ENCODE results near the gene RAB24. TPM values are rescaled to one million over a fixed set of nuclear protein-coding genes. Genes with fewer than 3 reads are reported as not detected.
"Not testable (repeated sequence)": the region's sequence is repeated elsewhere in the genome, so short reads cannot be mapped to it uniquely, and the experiment has no call there.

The RAB24 gene
- polyA plus RNA-seq, 1 donor, result 77.5 TPM

DNA sequence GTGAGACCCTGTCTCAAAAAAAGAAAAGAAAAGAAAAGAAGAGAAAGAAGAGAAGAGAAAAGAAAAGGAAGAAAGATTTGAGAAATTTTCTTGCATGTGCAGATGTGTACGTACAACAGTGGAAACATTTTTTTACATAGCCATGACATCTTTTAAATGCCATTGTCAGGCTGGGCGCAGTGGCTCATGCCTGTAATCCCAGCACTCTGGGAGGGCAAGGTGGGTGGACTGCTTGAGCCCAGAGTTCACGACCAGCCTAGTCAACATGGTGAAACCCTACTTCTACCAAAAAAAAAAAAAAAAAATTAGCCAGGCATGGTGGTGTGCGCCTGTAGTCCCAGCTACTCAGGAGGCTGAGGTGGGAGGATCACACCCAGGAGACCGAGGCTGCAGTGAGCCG, 41.4 kb upstream of the RAB24 start:
- Histone ChIP-seq H3K9me3 (ENCODE audit: control insufficient read depth, low read depth, low read length) (no peaks in the 10 kb centered on the region), H3K4me3 (ENCODE audit: low read length) (no peak overlapping the region), H3K27ac (ENCODE audit: low read length) (no peak overlapping the region), H3K36me3 (ENCODE audit: control insufficient read depth, insufficient read depth, low read length) (peaks cover 36% of the 10 kb centered on the region), H3K27me3 (ENCODE audit: control insufficient read depth, insufficient read depth, low read length) (no peaks in the 10 kb centered on the region), H3K4me1 (ENCODE audit: control insufficient read depth, insufficient read depth, low read length) (peaks cover 2% of the 10 kb centered on the region)
- no peak for DNase-seq
- WGBS (ENCODE audit: insufficient coverage, low lambda C conversion rate), result no CpG with 5 or more reads among the region's 6 CpGs

DNA sequence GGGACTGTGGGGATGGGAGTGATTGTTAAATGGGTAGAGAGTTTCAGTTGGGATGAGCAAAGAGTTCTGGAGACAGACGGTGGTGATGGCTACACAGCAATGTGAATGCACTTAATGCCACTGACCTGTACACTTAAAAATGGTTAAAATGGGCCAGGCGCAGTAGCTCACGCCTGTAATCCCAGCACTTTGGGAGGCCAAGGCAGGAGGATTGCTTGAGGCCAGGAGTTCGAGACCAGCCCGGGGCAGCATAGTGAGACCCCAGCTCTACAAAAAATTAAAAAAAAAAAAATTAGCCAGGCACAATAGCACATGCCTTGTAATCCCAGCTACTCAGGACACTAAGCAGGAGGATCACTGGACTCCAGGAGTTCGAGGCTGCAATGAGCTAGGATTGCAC, 40.3 kb upstream of the RAB24 start:
- no peak for DNase-seq
- no CpG with 5 or more reads among the region's 6 CpGs for WGBS (ENCODE audit: insufficient coverage, low lambda C conversion rate)

DNA sequence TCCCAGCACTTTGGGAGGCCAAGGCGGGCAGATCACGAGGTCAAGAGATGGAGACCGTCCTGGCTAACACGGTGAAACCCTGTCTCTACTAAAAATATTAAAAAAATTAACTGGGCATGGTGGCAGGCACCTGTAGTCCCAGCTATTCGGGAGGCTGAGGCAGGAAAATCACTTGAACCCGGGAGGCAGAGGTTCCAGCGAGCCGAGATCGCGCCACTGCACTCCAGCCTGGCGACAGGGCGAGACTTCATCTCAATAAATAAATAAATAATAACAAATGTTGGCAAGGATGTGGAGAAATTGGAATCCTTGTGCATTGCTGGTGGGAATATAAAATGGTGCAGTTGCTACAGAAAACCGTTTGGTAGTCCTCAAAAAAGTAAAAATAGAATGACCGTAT, 39.5 kb upstream of the RAB24 start:
- not testable (repeated sequence) for H3K4me1 ChIP-seq (ENCODE audit: control insufficient read depth, insufficient read depth, low read length); H3K27me3 ChIP-seq (ENCODE audit: control insufficient read depth, insufficient read depth, low read length); H3K27ac ChIP-seq (ENCODE audit: low read length); H3K9me3 ChIP-seq (ENCODE audit: control insufficient read depth, low read depth, low read length); H3K4me3 ChIP-seq (ENCODE audit: low read length); DNase-seq
- H3K36me3 ChIP-seq (ENCODE audit: control insufficient read depth, insufficient read depth, low read length), result peaks cover 46% of the 10 kb centered on the region
- WGBS (ENCODE audit: insufficient coverage, low lambda C conversion rate), result 90% methylated on average over 2 of the region's 14 CpGs

More for the DNA sequence above, 40.3 kb upstream of the RAB24 start:
- no peak overlapping the region for H3K4me3 ChIP-seq (ENCODE audit: low read length)
- H3K4me1 ChIP-seq (ENCODE audit: control insufficient read depth, insufficient read depth, low read length), result no peaks in the 10 kb centered on the region
- H3K36me3 ChIP-seq (ENCODE audit: control insufficient read depth, insufficient read depth, low read length), result peaks cover 38% of the 10 kb centered on the region
- no peaks in the 10 kb centered on the region for H3K9me3 ChIP-seq (ENCODE audit: control insufficient read depth, low read depth, low read length)
- H3K27me3 ChIP-seq (ENCODE audit: control insufficient read depth, insufficient read depth, low read length), result no peaks in the 10 kb centered on the region
- no peak overlapping the region for H3K27ac ChIP-seq (ENCODE audit: low read length)

DNA sequence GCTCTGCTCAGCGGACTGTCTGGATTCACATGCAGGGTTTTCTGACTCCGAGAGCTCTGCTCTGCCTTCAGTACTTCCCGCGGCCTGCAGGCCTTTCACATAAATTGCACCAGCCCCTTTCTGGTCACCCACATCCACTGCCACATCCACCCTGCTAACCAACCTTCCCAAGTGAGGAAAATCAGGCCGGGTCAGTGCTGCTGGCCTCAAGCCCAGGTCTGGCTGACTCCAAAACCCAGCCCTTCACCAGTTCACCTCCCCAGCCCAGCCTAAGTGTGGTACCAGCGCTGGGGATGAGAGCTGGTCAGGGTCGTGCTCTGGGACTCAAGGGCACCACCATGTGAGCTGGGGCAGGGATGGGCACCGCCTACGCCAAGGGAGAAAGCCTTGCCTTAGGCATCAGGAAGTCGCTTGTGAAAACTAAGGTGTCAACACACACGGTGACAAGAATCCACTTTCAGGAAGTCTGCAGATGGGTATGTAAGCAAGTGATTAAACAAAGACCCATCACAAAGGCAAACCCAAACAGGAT, 35.7 kb upstream of the RAB24 start:
- WGBS (ENCODE audit: insufficient coverage, low lambda C conversion rate), result no CpG with 5 or more reads among the region's 11 CpGs
- H3K27ac ChIP-seq (ENCODE audit: low read length), result no peak overlapping the region
- H3K27me3 ChIP-seq (ENCODE audit: control insufficient read depth, insufficient read depth, low read length), result no peaks in the 10 kb centered on the region
- peaks cover 69% of the 10 kb centered on the region for H3K36me3 ChIP-seq (ENCODE audit: control insufficient read depth, insufficient read depth, low read length)
- H3K4me3 ChIP-seq (ENCODE audit: low read length), result no peak overlapping the region
- DNase-seq, result no peak
- H3K4me1 ChIP-seq (ENCODE audit: control insufficient read depth, insufficient read depth, low read length), result no peaks in the 10 kb centered on the region
- no peaks in the 10 kb centered on the region for H3K9me3 ChIP-seq (ENCODE audit: control insufficient read depth, low read depth, low read length)

DNA sequence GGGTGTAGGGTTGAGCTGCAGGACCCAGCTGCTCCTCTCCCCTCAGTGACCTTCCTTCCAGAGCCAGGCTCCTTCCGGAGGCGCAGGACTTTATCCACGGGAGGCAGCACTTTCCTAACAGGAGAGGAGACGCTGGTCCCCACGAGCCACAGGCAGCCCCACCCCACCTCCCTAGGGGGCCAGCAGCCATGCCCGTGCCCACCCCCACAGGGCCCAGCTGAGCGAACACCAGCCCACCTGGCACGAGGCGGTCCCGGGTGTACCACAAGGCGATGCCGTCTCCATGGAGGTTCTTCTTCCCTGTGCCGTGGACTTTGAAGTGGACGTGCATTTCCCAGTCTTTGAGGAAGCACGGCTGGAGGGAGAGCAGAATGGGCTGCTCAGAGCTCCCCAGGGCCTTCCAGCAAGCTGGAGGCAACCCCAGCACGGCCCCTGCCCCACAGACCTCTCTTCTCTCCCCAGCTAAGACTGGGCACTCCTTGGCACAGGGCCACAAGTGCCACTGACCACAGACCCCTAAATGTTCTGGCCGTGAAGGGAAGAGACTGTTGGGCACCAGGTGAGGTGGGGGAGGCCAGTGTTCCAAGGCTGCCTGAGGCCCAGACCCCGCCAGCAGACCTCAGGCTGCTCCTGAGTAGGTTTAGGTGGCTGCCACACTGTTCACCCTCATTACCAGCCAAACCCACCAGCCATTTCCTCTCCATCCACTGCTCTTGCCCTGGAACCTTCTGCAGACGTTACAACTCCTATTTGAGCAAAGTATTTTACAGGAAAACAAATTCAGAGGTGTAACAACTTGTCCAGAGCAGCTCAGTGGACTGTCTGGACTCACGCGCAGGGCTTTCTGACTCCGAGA, 35.0 kb upstream of the RAB24 start:
- WGBS (ENCODE audit: insufficient coverage, low lambda C conversion rate), result no CpG with 5 or more reads among the region's 22 CpGs
- H3K4me3 ChIP-seq (ENCODE audit: low read length), result no peak overlapping the region
- no peak overlapping the region for H3K27ac ChIP-seq (ENCODE audit: low read length)
- H3K36me3 ChIP-seq (ENCODE audit: control insufficient read depth, insufficient read depth, low read length), result peaks cover 74% of the 10 kb centered on the region
- no peak for DNase-seq
- H3K9me3 ChIP-seq (ENCODE audit: control insufficient read depth, low read depth, low read length), result no peaks in the 10 kb centered on the region
- no peaks in the 10 kb centered on the region for H3K27me3 ChIP-seq (ENCODE audit: control insufficient read depth, insufficient read depth, low read length)
- H3K4me1 ChIP-seq (ENCODE audit: control insufficient read depth, insufficient read depth, low read length), result no peaks in the 10 kb centered on the region

DNA sequence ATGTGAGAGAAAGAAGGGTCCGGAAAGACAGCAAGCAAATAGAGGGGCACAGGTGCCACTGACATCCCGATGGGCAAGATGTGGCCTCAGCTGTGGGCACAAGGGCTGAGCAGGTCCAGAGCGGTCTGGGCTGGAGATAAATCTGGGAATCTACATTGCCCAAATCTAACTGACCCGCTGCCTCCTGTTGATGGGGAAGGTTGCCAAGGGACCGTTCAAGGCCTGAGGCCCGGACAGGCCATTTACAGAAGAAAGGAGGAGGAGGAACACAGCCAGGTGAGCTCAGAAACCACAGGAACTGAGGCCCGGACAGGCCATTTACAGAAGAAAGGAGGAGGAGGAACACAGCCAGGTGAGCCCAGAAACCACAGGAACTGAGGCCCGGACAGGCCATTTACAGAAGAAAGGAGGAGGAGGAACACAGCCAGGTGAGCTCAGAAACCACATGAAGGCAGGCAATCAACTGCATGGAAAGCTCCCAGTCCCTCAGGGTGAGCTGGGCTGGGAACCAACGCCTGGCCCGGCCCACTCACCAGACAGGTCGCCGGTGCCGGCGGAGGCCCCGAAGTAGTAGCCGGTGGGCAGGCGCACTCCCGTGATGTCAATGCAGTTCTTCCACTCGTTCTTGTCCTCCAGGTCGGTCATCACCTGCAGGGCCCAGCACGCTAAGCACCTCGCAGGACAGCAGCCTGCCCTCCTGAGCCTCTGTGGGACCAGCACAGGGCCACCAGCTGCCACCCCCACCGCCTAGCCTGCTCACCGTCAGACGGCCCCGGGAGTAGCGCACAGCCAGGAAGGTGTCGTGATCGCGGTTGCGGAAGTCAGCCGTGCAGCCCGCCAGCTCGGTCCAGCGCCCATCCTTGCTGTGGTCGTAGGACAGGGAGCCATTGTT, 33.3 kb upstream of the RAB24 start:
- no CpG with 5 or more reads among the region's 36 CpGs for WGBS (ENCODE audit: insufficient coverage, low lambda C conversion rate)
- Histone ChIP-seq H3K4me1 (ENCODE audit: control insufficient read depth, insufficient read depth, low read length) (no peaks in the 10 kb centered on the region), H3K36me3 (ENCODE audit: control insufficient read depth, insufficient read depth, low read length) (peaks cover 86% of the 10 kb centered on the region), H3K9me3 (ENCODE audit: control insufficient read depth, low read depth, low read length) (no peaks in the 10 kb centered on the region), H3K27ac (ENCODE audit: low read length) (no peak overlapping the region), H3K27me3 (ENCODE audit: control insufficient read depth, insufficient read depth, low read length) (no peaks in the 10 kb centered on the region), H3K4me3 (ENCODE audit: low read length) (no peak overlapping the region)
- DNase-seq, result no peak

DNA sequence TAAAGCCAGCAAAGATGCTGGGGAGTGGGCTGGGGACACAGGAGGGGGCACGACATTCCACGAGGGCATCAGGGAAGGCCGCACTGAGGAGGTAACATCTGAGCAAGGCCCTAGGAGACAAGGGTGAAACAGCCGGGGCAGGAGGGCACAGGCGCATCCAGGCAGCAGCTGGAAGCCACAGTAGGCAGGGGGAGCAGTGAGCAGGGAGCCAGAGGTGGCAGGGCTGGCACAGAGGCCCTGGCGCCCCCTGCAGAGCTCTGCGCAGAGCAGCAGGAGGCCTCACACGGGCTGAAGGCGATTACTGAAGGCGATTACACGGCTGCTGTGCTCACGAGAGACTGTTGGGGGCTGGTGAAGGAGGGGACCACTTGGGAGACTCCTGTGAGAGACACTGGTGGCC, 32.6 kb upstream of the RAB24 start:
- Histone ChIP-seq H3K27me3 (ENCODE audit: control insufficient read depth, insufficient read depth, low read length) (no peaks in the 10 kb centered on the region), H3K4me1 (ENCODE audit: control insufficient read depth, insufficient read depth, low read length) (no peaks in the 10 kb centered on the region), H3K4me3 (ENCODE audit: low read length) (no peak overlapping the region), H3K36me3 (ENCODE audit: control insufficient read depth, insufficient read depth, low read length) (peaks cover 89% of the 10 kb centered on the region), H3K9me3 (ENCODE audit: control insufficient read depth, low read depth, low read length) (no peaks in the 10 kb centered on the region), H3K27ac (ENCODE audit: low read length) (no peak overlapping the region)
- no CpG with 5 or more reads among the region's 12 CpGs for WGBS (ENCODE audit: insufficient coverage, low lambda C conversion rate)
- DNase-seq, result peak in 1 of 2 donors; percentile 24

DNA sequence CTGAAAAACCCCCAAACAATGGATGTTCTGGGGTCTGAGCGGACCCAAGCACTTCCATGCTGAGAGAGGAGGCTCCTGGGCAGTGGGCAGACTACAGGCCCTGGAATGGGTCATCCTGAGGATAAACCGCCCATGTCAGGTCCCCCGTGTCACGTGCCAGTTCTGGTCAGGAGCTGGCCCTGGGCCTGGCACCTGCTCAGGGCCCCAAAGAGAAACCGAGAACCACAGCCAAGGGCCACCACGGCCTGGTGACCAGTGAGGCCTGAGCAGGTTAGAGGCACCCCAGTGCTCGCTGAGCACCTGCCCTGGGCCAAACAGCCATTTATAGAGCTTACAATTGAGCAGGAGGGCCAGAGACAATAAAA, 32.2 kb upstream of the RAB24 start:
- Histone ChIP-seq H3K9me3 (ENCODE audit: control insufficient read depth, low read depth, low read length) (no peaks in the 10 kb centered on the region), H3K27me3 (ENCODE audit: control insufficient read depth, insufficient read depth, low read length) (no peaks in the 10 kb centered on the region), H3K4me3 (ENCODE audit: low read length) (no peak overlapping the region), H3K27ac (ENCODE audit: low read length) (no peak overlapping the region), H3K36me3 (ENCODE audit: control insufficient read depth, insufficient read depth, low read length) (peaks cover 94% of the 10 kb centered on the region), H3K4me1 (ENCODE audit: control insufficient read depth, insufficient read depth, low read length) (no peaks in the 10 kb centered on the region)
- no CpG with 5 or more reads among the region's 7 CpGs for WGBS (ENCODE audit: insufficient coverage, low lambda C conversion rate)
- no peak for DNase-seq

DNA sequence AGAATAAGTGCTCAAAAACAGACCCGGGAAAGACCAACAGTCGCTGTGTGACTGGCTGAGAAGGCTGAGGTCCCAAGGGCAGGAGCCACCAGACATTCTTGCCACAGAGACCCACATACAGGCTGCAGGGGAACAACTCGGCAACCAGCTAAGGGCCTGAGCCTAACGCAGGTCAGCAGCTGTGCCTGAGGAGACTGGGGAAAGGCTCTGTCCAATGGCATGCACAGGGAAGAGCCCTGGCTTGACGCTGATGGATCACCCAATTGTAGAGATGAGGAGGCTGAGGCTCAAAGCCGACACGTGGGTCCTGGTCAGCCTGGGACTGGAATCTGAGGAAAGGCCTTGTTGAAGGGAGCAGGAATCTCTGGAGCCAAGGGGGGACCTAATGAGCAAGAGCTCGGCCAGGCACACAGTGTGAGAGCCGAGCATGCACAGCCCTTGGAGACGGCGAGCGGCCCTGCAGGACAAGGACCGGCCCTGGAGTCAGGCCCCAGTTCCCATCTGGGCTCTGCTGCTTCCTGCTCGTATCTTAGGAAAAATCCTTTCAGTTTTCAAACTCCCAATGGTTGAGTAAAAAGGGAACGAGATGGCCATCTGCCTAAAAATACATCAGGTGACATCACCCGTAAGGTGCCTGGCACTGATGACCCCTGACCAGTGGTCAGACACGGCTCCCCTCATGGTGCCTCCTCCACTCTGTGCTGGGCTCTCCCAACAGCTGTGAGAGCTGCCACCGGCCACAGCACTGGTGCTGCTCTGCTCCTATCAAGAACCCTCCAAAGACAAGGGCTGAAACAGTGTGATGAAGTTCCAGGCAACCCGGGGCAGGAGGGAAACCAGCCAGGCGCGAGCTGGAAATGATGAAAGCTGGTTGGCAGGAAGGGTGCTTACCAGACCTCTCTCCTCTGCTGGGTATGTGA, 31.5 kb upstream of the RAB24 start:
- Histone ChIP-seq H3K27ac (ENCODE audit: low read length) (no peak overlapping the region), H3K36me3 (ENCODE audit: control insufficient read depth, insufficient read depth, low read length) (peaks cover 97% of the 10 kb centered on the region), H3K9me3 (ENCODE audit: control insufficient read depth, low read depth, low read length) (no peaks in the 10 kb centered on the region), H3K27me3 (ENCODE audit: control insufficient read depth, insufficient read depth, low read length) (no peaks in the 10 kb centered on the region), H3K4me1 (ENCODE audit: control insufficient read depth, insufficient read depth, low read length) (no peaks in the 10 kb centered on the region), H3K4me3 (ENCODE audit: low read length) (no peak overlapping the region)
- 80% methylated on average over 1 of the region's 21 CpGs for WGBS (ENCODE audit: insufficient coverage, low lambda C conversion rate)
- DNase-seq, result no peak

DNA sequence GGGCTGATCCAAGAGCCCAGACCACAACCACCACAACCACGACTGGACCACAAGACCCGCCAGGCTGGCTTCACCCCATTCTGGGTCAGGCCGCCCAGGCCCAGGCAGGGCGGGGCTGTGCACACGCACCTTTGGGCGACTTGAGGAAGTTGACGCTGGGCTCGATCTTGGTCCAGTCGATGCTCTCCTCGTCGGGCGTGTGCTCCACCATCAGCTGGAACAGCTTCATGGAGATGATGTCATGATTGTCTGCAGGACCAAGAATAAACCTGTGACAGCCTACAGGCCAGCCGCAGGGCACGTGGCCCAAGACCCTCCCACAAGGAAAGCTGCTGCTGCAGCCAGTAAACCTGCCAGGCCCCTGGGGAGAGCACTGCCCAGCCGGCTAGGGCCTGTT, 30.6 kb upstream of the RAB24 start:
- Histone ChIP-seq H3K4me3 (ENCODE audit: low read length) (no peak overlapping the region), H3K4me1 (ENCODE audit: control insufficient read depth, insufficient read depth, low read length) (no peaks in the 10 kb centered on the region), H3K27ac (ENCODE audit: low read length) (no peak overlapping the region), H3K27me3 (ENCODE audit: control insufficient read depth, insufficient read depth, low read length) (no peaks in the 10 kb centered on the region), H3K9me3 (ENCODE audit: control insufficient read depth, low read depth, low read length) (no peaks in the 10 kb centered on the region), H3K36me3 (ENCODE audit: control insufficient read depth, insufficient read depth, low read length) (peaks cover 96% of the 10 kb centered on the region)
- DNase-seq, result no peak
- no CpG with 5 or more reads among the region's 15 CpGs for WGBS (ENCODE audit: insufficient coverage, low lambda C conversion rate)

Data from large intestine (tissue), 3 donors.